Epithelial cell of proximal tubule (primary cell): Measurements from ENCODE around the gene KCNQ2. TPM values are rescaled to one million over a fixed set of nuclear protein-coding genes. Genes with fewer than 3 reads are reported as not detected.
"Not testable (repeated sequence)": the region's sequence is repeated elsewhere in the genome, so short reads cannot be mapped to it uniquely, and the experiment has no call there.

Source experiments
- DNase-seq: peaks from one replicate; pipeline ENCODE4 v3.0.0-alpha.2; 2011; ENCODE audit warnings: low read depth
- H3K4me3 ChIP-seq: 2 replicates; pipeline ENCODE4 v1.5.1; 2011; ENCODE audit warnings: low read depth, mild to moderate bottlenecking, low read length
- total RNA-seq: library from RNA; depleted of rRNA; stranded (reverse); fragments of >200 nt; gene quantifications from 2 replicates; pipeline ENCODE4 v1.2.3, GENCODE V29; 2015
- TF ChIP-seq, protein P1 (sequence below): conservative IDR thresholded peaks from 2 replicates; pipeline ENCODE4 v1.5.1; 2012; ENCODE audit warnings: low read depth, mild to moderate bottlenecking, low read length

The KCNQ2 gene
- total RNA-seq, 1 donor from 2014 or later, result not detected

DNA sequence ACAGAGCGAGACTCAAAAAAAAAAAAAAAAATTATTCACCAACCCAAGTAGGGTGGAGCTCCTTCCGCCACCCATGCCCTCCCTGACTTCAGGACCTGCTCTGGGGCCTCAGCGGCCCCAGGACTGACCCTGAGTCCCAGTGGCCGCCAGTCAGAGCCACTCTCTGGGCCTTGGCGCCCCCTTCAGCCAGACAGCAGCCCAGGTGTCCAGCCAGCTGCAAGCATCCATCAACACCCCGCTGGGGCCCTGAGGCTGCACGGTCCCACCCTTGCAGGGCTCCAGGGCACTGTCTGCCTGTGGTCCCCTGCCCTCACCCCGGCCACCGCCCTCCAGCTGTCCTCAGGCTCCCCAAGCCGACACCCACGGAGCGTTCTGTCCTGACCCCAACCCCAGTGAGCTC is 11.4 kb upstream of the KCNQ2 start:
- TF ChIP-seq, protein P1, sequence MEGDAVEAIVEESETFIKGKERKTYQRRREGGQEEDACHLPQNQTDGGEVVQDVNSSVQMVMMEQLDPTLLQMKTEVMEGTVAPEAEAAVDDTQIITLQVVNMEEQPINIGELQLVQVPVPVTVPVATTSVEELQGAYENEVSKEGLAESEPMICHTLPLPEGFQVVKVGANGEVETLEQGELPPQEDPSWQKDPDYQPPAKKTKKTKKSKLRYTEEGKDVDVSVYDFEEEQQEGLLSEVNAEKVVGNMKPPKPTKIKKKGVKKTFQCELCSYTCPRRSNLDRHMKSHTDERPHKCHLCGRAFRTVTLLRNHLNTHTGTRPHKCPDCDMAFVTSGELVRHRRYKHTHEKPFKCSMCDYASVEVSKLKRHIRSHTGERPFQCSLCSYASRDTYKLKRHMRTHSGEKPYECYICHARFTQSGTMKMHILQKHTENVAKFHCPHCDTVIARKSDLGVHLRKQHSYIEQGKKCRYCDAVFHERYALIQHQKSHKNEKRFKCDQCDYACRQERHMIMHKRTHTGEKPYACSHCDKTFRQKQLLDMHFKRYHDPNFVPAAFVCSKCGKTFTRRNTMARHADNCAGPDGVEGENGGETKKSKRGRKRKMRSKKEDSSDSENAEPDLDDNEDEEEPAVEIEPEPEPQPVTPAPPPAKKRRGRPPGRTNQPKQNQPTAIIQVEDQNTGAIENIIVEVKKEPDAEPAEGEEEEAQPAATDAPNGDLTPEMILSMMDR, result no peak
- DNase-seq, result no peak
- no peak overlapping the region for H3K4me3 ChIP-seq

DNA sequence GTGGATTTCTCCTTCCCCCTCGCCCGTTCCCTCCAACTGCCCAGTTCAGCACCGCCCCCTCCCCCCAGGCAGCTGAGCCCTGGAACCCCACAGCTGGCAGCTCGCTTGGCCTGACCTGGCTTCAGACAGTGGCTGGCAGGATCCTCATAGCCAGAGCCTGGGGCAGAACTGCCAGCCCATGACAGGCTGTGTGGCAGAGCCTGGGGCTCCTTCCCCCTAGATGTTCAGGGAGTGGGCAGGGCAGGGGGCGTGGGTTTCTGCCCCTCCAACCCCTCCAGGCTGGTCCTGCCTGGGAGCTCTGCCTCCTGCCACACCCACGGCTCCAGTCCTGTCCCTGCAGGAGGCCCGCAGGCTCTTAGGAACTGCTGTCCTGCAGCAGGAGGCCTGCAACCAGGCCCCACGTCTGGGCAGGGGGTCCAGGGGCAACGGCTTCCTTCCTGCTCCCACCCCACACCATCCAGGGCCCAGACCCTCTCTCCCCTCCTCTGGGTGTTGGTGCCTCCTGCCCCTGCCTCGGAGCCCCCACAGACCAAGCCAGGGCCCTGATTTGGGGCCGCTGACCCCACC is 9.6 kb upstream of the KCNQ2 start:
- no peak for DNase-seq
- H3K4me3 ChIP-seq, result no peak overlapping the region
- TF ChIP-seq, protein P1, result no peak

DNA sequence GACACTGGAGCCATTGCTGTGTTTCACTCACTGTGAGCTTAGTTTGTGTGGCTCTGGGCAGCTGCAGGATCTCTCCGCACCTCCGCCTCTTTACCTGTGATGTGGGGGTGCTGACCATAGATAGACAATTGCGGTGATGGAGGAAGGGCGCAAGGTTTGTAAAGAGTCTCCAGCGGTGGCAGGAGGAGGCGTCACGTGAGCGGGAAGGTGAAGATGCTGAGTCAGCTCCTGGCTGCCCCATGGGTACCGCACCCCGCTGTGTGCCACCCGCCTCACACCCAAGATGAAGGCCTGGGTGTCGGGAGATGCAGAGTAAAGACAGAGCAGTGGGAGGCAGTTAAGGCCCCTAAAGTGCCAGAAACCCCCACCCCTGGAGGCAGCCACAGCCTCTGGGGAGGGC is 9.0 kb upstream of the KCNQ2 start:
- TF ChIP-seq, protein P1, result no peak
- no peak overlapping the region for H3K4me3 ChIP-seq
- no peak for DNase-seq

DNA sequence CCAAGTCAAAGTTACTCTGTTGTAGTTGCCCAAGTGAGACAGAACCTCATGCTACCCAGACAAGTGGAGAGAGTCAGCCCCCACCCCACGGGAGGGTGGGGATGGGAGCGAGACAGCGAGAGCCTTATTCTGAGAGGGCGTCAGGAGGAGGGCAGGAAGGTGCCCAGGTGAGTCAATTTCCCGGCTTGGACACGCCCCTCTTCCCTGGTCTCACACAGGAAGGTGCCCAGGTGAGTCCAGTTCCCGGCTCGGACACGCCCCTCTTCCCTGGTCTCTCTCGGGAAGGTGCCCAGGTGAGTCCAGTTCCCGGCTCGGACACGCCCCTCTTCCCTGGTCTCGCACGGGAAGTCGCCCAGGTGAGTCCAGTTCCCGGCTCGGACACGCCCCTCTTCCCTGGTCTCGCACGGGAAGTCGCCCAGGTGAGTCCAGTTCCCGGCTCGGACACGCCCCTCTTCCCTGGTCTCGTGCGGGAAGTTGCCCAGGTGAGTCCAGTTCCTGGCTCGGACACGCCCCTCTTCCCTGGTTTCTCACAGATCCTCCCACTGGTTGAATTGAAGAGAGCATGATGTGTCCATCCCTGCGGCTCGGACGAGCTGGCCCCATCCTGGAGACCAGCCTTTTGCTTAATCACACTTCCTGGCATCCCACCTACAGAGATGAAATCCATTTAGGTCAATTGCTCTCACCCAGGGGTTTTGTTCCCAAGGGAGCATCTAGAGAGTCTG is 7.4 kb upstream of the KCNQ2 start:
- not testable (repeated sequence) for H3K4me3 ChIP-seq, DNase-seq

DNA sequence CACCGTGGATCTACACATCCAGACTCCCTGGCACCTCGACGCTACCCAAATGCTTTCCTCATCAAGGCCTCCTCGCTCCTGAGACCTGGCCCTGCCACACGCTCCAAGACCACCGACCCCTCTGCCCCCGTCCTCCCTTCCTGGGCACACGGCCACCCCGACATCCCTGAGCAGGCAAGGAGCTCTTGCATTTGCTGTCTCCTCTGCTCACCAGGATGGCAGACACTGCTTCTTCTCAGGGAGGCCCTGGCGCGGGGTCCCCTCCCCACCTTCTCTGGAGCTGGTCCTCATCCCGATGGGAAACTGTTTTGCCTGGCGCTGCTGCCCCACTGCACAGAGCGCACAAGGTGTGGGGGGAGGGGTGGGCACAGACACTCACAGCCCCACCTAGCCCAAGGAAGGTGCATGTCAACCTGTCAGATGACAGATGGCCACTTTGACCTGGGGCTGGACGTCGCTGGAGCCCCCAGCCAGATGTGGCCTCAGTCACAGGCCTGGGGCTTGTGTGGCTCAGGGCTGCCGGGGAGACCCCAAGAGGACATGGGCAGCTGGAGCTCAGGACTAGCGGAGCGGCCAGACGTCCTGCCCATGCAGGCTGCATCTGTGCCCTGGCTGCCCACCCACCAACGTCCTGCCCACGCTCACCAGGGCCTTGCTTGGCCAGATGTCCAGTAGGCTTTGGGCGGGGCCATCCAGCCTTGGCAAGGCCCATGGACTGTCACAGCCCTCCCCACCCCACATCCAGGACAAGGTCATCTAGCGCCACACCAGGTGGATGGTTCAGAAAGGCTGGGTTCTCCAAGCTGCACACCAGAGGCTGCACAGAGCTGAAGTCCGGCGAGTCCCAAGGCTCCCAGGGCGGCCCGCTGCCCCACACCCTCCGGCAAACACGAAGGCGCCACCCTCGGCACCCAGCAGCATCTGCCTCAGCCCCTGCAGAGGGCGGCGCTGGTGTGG is 6.2 kb upstream of the KCNQ2 start:
- DNase-seq, result no peak
- H3K4me3 ChIP-seq, result no peak overlapping the region
- TF ChIP-seq, protein P1, result no peak

DNA sequence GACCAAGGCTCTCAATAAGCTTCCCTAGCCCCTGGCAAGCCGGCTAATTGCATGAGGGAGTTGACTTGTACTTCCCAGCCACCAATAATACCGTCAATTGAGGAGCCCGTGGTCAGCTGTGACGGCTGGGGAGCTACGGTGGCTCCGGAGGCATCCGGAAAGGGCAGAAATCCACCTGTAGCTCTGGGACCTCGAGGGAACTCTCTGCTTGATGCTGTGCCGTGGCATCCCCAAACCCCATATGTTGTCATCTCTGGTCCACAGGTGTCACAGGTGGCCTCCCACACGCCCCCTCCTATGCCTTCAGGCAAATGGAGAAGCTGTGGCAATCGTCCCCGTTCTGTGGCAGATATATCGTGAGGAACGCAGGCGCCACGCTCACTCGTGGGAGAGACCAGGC is 5.5 kb upstream of the KCNQ2 start:
- TF ChIP-seq, protein P1, result no peak
- no peak for DNase-seq
- H3K4me3 ChIP-seq, result no peak overlapping the region

DNA sequence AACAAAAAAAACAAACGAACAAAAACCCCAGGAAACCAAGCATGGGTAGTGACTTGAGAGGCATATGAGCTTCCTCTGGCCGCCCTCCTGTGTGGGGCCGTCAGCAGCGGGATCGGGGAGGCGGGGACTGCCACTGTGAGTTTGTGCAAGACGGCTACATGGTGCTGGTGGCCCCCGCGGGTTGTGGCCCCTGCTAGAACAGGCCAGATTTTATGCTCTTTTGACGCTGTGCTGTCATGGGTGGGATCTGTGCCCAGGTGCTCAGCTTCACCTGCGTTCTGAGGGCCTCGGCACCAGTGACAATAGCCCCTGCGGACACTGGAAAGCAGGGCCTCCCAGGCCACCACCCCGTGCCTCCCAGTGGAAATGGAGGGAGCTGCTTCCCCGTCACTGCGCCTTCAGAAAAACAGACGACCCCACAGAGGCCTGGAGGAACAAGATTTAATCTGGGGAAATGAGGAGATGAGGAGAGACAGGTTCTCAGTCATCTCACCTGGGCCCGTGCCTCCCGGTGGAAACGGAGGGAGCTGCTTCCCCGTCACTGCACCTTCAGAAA is 4.7 kb upstream of the KCNQ2 start:
- no peak for DNase-seq
- TF ChIP-seq, protein P1, result no peak
- no peak overlapping the region for H3K4me3 ChIP-seq
